GM21529 (cell line): ENCODE measurements around the gene UGT1A8.

Experiments
- ATAC-seq: cut with Tn5 transposase; IDR thresholded peaks from one replicate; pipeline ENCODE4 v1.9.1; 2021; ENCODE audit not compliant: unreplicated experiment

Gene UGT1A8

DNA sequence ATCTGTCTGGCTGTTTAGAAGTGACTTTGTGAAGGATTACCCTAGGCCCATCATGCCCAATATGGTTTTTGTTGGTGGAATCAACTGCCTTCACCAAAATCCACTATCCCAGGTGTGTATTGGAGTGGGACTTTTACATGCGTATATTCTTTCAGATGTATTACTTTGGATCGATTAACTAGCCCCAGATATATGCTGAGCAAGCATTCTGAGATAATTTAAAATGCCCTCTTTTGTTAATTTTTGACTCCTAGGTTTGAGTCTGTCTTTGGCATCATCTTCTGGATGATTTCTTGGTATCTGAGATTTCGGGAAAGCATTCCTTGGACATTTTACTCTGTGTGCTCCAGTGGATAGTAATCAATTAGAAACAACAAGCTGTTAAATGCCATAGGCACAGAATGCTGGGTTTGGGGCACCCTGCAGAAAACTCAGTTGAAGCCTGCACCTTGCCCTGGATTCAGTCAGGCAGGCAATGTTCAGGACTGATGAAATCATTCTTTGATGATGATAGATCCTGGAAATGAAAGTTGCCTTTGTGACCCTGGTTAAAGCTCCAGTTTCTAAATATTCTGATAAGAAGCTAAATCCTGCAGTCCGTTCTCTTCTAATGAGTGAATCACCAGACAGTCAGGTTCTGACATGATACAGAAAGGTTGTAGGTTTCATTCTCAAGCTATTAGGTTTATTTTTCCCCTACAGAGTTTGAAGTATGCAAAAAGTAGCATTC is 143.8 kb downstream of the UGT1A8 start:
- no peak for ATAC-seq

DNA sequence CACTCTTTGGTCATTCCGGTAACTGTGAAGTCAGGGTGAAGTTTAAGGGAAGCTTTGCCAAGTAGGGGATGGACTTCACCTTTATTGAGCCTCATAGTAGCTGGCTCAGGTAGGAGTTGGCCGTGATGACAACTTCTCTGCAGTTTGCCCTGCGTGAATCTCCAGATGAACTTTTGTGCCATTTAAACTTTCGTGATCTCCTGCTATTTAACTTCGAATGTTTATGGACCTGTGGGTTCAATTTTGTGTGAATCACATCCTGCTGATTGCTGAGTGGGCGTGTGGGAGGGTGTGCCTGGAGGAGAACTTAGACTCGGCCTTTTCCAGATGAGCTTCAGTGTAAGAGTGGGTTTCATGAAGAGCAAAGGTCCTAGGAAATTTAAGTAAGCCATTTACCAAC is 146.8 kb downstream of the UGT1A8 start:
- ATAC-seq: no peak

DNA sequence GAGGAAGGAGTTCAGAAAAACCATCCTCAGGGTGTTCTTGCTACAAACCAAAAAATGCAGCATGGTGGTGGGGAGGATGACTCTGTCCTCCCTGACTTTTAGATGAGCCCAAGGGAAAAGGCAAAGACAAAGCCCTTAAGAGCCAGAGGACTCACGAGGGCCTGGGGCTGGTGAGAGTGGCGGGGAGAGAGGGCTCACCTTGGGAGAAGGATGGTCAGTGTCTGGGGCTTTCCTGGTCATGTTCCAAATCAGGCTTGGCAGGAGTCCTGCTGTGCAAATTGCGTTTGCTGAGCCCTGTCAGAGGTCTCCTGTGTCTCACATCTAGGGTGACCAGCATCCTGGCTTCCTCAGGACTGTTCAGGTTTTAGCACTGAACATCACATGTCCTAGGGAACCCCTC is 147.3 kb downstream of the UGT1A8 start:
- ATAC-seq: no peak

DNA sequence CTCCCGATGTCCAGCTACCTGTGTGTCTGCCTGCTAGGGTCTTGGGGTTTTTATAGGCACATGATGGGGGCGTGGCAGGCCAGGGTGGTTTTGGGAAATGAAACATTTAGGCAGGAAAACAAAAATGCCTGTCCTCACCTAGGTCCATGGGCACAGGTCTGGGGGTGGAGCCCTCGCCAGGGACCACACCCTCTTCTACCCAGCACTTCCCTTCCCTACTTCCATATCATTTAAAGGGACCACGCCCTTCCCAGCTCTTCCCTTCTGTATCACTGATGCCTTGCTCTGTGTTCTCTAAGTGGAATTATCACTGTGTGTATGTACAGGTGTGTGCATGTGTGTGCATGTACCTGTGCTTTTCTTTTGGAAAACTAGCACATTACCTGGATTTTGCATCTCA is 149.0 kb downstream of the UGT1A8 start:
- no peak for ATAC-seq

DNA sequence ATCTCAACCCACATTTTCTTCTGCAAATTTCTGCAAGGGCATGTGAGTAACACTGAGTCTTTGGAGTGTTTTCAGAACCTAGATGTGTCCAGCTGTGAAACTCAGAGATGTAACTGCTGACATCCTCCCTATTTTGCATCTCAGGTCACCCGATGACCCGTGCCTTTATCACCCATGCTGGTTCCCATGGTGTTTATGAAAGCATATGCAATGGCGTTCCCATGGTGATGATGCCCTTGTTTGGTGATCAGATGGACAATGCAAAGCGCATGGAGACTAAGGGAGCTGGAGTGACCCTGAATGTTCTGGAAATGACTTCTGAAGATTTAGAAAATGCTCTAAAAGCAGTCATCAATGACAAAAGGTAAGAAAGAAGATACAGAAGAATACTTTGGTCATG is 150.6 kb downstream of the UGT1A8 start:
- no peak for ATAC-seq

DNA sequence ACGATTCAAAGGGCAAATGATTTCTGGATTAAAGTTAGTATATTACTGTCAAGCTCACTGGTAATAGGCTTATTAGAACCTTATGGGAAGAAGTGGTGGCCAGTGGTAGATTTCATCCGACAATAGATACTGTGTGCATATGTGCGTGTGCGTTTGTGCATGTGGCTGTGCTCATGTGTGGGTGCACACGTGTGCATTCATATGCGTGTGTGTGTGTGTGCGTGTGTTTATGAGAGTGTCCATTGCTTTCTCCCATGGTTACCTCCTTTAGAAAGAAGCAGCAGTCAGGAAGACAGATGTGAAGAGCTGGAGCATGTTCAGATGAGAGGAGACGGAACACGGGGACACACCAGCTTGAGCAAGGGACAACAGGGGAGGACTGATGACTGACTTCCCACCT is 151.8 kb downstream of the UGT1A8 start:
- no peak for ATAC-seq

DNA sequence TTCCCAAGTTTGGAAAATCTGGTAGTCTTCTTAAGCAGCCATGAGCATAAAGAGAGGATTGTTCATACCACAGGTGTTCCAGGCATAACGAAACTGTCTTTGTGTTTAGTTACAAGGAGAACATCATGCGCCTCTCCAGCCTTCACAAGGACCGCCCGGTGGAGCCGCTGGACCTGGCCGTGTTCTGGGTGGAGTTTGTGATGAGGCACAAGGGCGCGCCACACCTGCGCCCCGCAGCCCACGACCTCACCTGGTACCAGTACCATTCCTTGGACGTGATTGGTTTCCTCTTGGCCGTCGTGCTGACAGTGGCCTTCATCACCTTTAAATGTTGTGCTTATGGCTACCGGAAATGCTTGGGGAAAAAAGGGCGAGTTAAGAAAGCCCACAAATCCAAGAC is 154.7 kb downstream of the UGT1A8 start:
- no peak for ATAC-seq

DNA sequence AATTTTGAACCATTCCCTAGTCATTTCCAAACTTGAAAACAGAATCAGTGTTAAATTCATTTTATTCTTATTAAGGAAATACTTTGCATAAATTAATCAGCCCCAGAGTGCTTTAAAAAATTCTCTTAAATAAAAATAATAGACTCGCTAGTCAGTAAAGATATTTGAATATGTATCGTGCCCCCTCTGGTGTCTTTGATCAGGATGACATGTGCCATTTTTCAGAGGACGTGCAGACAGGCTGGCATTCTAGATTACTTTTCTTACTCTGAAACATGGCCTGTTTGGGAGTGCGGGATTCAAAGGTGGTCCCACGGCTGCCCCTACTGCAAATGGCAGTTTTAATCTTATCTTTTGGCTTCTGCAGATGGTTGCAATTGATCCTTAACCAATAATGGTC is 155.2 kb downstream of the UGT1A8 start:
- ATAC-seq: no peak

DNA sequence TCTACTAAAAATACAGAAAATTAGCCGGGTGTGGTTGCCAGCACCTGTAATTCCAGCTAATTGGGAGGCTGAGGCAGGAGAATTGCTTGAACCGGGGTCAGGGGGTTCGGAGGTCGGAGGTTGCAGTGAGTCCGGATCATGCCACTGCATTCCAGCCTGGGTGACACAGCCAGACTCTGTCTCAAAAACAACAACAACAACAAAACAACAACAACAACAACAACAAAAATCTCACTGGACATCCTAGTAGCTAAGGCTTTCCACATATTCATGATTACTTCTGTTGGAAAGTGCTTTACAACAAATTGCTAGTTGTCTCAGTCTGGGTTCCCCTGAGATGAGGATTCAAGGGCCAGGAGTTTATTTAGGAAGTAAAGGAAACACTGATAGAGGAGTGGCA is 156.4 kb downstream of the UGT1A8 start:
- no peak for ATAC-seq

DNA sequence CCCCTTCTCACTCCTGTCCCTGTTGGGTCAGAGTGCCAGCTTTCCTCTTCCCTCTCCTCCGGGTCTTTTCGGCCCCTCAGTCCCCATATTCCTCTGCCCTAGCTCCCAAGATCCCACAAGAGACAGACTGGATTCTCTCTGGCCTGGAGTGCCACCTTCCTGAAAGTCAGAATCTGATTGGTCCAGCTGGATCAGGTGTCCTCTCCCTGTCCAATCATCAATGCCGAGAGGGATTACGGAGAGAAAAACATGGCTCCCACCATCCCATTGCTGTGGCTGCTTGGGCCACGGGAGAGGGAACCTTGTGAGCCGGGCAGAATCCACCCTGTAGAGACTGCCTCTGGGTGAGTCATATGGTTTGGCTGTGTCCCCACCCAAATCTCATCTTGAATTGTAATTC is 158.0 kb downstream of the UGT1A8 start:
- ATAC-seq: no peak

DNA sequence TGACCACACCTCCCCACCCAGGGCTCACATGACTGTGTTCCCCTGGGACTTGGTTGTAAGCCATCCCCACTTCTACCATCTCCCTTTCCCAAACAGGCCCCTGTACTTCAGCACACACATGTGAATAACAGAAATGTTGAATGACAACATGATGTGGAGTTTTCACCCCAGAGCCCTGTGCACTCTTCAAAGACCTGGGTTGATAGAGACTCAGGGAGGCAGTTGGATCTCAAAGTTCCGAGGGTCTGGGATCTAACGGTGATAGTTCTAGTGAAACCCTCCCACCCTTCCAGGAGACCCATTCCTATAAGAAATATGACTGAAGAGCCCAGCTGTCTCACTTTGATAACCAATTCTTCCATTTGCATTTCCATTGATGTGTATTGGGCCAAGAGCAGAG is 160.6 kb downstream of the UGT1A8 start, which contains the start of gene MROH2A:
Gene MROH2A (plus strand): TSS at position 301 of the 400 bp plus-strand sequence. CDS start 1,029 bp downstream, outside the sequence.
- ATAC-seq: no peak

DNA sequence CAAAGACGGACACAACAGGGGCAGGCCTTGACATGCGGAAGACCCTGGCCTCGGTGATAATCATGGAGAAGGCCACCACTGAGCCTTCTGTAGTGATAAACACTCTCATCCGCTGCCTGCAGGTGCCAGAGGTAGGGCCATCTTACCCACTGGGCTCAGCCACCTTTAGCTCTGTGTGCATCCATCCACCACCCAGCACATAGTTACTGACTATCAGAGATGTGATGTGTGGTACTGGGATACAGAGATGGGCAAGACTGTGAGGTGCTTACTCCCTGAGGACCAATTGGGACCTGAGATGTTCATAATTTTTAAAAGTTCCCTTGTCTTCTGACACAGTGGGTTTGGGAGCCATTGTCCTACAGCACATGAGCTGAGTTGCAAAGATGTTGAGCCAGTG is 162.3 kb downstream of the UGT1A8 start:
- no peak for ATAC-seq

DNA sequence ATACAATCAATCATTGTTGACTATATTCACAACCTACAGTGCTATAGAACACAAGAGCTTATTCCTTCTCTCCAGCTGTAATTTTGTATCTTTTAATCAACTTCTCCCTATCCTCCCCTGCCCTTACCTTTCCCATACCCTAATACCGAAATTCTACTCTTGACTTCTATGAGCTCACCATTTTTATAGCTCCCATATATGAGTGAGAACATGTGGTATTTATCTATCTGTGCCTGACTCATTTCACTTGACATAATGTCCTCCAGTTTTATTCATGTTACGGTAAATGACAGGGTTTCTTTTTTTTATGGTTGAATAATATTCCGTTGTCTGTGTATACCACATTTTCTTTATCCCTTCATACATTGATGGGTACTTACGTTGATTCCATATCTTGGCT is 163.3 kb downstream of the UGT1A8 start:
- no peak for ATAC-seq

DNA sequence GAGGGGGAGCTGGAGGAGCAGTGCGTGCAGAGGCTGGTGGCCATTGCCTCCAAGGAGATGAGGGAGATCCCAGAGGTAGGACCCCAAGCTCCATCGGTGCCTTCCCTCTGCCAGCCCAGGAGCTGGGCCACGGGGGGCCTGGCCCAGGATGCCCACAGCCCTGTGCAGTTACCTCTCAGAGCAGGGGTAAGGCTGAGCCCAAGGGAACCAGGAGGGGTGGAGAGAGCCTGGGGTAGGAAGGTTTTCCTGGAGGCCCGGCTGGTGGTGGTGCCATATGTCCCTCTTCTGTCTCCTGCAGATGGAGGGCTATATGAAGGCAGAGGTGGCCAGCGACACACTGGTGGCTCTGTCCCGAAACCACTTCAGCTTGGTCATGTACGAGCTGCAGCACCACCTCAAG is 172.1 kb downstream of the UGT1A8 start:
- no peak for ATAC-seq

DNA sequence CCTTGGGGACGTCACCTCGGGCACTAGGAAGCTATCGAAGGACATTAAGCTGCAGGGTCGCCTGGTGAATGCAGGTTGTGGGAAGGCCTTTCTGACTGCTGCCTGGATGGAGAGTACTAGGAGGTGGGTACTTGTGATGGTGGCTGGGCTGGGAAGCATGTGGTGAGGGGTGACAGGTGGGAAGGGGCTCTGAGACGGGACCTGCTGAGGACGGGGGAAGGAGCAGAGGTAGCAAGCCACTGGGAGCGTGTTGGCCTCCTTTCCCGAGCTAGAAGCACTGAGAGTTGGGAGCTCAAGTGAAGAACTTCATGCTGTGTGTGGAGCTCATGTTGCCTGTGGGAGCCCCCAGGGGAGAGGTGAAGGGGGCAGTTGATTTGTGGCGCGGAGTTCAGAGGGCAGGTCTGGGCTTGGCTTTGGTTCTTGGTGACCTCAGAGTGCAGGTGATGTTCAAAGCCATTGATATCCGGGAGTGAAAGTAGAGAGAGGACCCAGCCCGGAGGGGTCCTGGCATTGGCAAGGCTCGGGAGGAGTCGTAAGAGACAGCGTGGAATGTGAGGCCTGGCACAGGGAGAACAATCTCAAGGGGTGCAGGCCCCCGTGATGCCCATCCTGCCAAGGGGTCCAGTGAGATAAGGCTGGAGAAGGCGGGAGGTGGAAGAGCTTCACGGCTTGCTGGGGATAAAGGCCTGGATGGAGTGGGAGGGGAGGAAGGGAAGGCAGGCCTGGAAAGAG is 173.9 kb downstream of the UGT1A8 start:
- no peak for ATAC-seq

DNA sequence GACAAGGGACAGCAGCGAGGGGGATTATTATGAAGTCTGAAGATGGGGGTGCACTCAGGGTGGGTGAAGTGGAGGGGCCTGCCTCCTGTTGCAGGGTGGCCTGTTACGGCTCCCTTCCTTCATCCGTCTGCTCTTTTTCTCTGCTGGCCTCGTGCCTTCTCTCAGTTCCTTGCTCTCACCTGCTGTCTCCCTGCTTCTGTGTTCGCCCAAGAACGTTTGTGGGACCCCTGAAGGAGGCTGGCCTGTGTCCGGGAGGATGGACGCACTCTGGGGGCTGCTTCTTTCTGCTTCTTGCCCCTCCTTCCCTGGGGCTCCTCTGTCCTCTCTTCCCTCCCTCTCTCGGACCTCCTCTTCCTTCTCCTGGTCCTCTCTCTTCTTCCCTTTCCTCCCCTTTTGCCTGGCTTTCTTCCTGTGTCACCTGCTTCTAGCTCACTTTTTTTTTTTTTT is 174.5 kb downstream of the UGT1A8 start:
- ATAC-seq: no peak

DNA sequence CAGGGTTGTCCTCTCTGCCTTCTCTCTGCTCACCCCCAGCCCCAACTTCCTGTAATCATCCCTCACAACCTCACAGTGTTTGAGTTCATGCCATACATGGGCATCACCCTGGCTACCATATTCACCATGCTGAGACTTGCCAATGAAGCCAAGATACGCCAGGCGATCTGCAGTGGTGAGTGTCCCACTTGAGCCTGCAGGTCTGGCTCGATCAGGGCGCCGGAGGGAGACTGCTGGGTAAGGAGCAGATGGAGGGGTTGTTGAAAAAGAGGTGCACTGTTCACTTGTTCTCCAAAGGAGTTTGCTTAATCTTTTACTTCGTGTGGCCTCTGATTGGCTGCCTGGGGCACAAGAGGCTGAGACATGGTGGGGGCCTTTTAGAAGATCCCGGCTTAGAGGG is 175.3 kb downstream of the UGT1A8 start:
- ATAC-seq: no peak

DNA sequence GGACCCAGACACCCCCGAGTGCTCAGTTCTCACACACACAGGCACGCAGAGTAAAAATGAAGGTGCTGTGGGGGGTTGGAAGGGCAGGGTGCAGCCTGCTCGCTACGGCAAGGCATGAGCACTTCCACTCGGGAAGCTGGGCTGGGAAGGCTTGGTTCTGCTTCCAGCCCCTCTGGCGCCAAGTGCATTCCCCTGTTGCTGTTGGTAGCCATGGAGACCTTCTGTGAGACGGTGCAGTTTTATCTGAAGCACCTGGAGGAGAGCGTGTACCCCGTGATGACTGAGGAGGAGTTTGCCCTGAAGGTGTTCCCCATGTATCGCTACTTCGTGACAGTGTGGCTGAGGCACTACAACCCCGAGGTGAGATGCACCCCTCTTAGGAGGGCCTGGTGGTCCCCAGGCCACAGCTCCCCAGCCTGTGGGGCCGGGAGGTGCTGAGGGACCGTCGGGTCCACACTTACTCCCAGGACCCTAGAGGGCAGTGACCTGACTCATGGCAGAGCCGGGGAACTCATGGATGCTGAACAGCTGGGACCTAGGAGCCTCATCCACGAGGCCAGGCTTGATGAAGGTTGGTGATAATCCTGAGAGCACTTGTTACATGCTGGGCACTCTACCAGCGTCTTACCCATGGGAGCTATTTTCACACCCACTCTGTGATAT is 176.2 kb downstream of the UGT1A8 start:
- no peak for ATAC-seq

DNA sequence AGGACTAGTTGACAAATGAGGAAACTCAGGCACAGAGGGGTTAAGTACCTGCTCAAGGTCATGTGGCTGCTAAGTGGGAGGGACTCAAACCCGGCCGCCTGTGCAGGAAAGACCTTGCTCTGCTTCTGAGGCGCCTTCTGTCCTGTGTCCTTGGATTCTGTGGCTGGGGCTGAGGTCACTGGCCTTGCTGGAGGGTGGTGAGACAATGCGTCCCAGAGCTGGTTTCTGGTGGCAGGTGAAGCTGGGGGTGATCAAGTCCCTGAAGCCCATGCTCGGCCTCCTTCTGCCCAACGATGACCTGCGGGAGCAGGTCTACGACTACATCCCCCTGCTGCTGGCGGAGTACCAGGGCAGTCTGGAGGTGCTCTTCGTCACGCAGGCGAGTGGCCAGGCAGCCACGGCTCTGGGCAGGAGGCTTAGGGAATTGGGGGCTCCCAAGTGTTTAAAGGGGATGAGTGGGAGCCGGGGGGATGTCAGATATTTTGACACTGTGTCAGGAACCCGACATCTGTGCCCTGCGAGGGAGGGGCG is 176.8 kb downstream of the UGT1A8 start:
- no peak for ATAC-seq

DNA sequence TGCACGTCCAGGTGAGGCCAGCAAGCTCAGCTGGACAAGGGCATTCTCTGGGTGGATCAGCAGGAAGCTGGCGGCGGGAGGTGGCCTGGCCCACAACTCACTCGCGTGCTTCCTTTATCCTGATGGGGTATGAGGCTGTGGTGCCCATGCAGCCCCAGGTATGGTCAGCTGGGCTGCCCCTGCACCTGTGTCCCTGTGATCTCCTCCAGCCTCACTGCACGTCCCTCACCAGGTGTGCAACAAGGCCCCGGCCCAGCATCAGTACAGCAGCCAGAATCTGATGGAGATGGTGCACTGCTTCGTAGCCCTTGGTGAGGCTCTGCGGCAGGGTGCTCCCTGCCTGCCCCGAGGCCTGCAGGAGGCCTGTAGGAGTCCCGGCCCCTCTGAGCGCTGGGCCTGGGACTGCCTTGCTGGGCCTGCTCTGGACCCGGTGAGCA is 178.3 kb downstream of the UGT1A8 start:
- no peak for ATAC-seq

DNA sequence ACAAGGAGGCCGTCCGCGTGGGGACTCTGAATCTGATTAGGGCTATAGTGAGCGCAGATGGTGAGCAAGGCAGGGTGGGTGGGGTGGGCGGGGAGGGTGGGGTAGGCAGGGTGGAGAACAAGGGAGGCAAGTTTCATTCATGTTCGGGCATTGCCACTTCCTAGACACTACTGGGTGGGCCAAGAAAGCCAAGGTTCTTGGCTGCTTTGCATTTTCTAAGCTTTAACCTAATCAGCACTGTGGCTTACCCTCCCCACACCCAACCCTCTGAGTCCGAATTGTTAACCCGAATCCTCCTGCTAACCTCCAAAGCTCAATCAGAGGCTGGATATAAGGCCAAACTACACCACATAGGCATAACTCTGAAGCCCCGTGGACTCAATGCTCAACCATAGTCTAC is 178.8 kb downstream of the UGT1A8 start:
- ATAC-seq: no peak
